ENCODE results near the gene ZFAND3. TPM values are rescaled to one million over a fixed set of nuclear protein-coding genes. Genes with fewer than 3 reads are reported as not detected.

Gene ZFAND3
- polyA plus RNA-seq (2012; rRNA removed): 12.9 and 16.7 TPM in 2 replicates
- 19.1 and 20.1 TPM in 2 replicates for polyA plus RNA-seq (2012; cell fraction: cytosol; rRNA removed)
- 13.1 and 17.5 TPM in 2 replicates for polyA plus RNA-seq (2012; cell fraction: nucleus; rRNA removed)

- Histone ChIP-seq H3K4me2 (peak within 1 kb of the TSS; percentile 89), H3K27me3 (ENCODE audit: insufficient read depth) (no peaks in the 10 kb centered on the region), H3K9me2 (no peaks in the 10 kb centered on the region), H2AFZ (ENCODE audit: low read depth) (peak within 1 kb of the TSS; percentile 75), H3K9ac (peak within 1 kb of the TSS; percentile 94), H4K20me1 (ENCODE audit: insufficient read depth) (peaks cover 40% of the 10 kb centered on the region), H3K9me3 (no peaks in the 10 kb centered on the region), H3F3A (replicated peaks; ENCODE audit: insufficient read depth) (no peaks in the 10 kb centered on the region), H3K4me3 (ENCODE audit: low read depth in 2 of 2, low read length in 1 of 2) (peak within 1 kb of the TSS; percentile 87 to 89), H3K4me1 (ENCODE audit: control insufficient read depth in 1 of 2, insufficient read depth in 2 of 2, low read depth in 1 of 2, low read length in 1 of 2) (peaks cover 24 to 27% of the 10 kb centered on the region in 2 experiments), H3K79me2 (ENCODE audit: insufficient read depth) (peaks cover 43% of the 10 kb centered on the region), H3K27ac (ENCODE audit: low read depth in 2 of 2, low read length in 1 of 2) (peak within 1 kb of the TSS; percentile 96 to 98), H3K36me3 (replicated peaks in 1 of 2; ENCODE audit: control insufficient read depth in 1 of 2, insufficient read depth in 2 of 2, low read length in 1 of 2) (peaks cover 2 to 5% of the 10 kb centered on the region in 2 experiments)
- TF ChIP-seq JUND (IDR thresholded peaks at IDR 0.05) (peak; percentile 1; the same call in 1 of the 2 replicates), MXI1 (IDR thresholded peaks at IDR 0.05; ENCODE audit: low read depth, low read length) (peak; percentile 37; the same call in 1 of the 2 replicates), RCOR1 (IDR thresholded peaks at IDR 0.05; ENCODE audit: low read length) (no peak), MAX (IDR thresholded peaks at IDR 0.05; ENCODE audit: low read depth) (peak; percentile 32; the same call in 1 of the 2 replicates), IRF3 (IDR thresholded peaks at IDR 0.05; ENCODE audit: low read depth, low read length) (no peak), EP300 (IDR thresholded peaks at IDR 0.05; ENCODE audit: borderline replicate concordance in 1 of 2, low read depth in 1 of 2, low read length in 1 of 2) (peak in 1 of 2 experiments; percentile 27; a peak in 1 of 4 replicates), SMC3 (IDR thresholded peaks at IDR 0.05; ENCODE audit: low read depth, low read length) (no peak), REST (IDR thresholded peaks at IDR 0.05; ENCODE audit: low read depth, low read length) (no peak), TEAD4 (IDR thresholded peaks at IDR 0.05; ENCODE audit: borderline replicate concordance, insufficient read depth) (no peak), YY1 (IDR thresholded peaks at IDR 0.05; ENCODE audit: low read depth) (peak; percentile 83), TAF1 (IDR thresholded peaks at IDR 0.05; ENCODE audit: borderline replicate concordance, low read depth, low read length) (no peak), FOXJ3 (CRISPR knock-in tag; IDR thresholded peaks at IDR 0.05) (no peak), PBX3 (IDR thresholded peaks at IDR 0.05) (peak; percentile 57), NRF1 (IDR thresholded peaks at IDR 0.05; ENCODE audit: low read depth, low read length) (no peak), TCF12 (IDR thresholded peaks at IDR 0.05) (no peak), POLR2AphosphoS5 (IDR thresholded peaks at IDR 0.05; ENCODE audit: low read depth, low read length) (peak; percentile 47; the same call in 1 of the 2 replicates)
- TF ChIP-seq, protein P1, sequence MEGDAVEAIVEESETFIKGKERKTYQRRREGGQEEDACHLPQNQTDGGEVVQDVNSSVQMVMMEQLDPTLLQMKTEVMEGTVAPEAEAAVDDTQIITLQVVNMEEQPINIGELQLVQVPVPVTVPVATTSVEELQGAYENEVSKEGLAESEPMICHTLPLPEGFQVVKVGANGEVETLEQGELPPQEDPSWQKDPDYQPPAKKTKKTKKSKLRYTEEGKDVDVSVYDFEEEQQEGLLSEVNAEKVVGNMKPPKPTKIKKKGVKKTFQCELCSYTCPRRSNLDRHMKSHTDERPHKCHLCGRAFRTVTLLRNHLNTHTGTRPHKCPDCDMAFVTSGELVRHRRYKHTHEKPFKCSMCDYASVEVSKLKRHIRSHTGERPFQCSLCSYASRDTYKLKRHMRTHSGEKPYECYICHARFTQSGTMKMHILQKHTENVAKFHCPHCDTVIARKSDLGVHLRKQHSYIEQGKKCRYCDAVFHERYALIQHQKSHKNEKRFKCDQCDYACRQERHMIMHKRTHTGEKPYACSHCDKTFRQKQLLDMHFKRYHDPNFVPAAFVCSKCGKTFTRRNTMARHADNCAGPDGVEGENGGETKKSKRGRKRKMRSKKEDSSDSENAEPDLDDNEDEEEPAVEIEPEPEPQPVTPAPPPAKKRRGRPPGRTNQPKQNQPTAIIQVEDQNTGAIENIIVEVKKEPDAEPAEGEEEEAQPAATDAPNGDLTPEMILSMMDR (IDR thresholded peaks at IDR 0.05): no peak
- TF ChIP-seq, protein P2, sequence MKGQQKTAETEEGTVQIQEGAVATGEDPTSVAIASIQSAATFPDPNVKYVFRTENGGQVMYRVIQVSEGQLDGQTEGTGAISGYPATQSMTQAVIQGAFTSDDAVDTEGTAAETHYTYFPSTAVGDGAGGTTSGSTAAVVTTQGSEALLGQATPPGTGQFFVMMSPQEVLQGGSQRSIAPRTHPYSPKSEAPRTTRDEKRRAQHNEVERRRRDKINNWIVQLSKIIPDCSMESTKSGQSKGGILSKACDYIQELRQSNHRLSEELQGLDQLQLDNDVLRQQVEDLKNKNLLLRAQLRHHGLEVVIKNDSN (IDR thresholded peaks at IDR 0.05; ENCODE audit: borderline replicate concordance, low read depth): peak; percentile 52
- peak; percentile 96 for DNase-seq
- POLR2A ChIA-PET: interaction anchor here (0.6 to 3.0 kb wide), 9 partner anchors 11 to 752 kb away, joined by 3 to 16 read pairs (median 3); no protein-coding TSS in a partner anchor
- whole genome bisulfite sequencing (ENCODE audit: low lambda C conversion rate): under 1% methylated on average over 17 of the region's 64 CpGs
- CTCF ChIA-PET: interaction anchor here (1.0 to 2.9 kb wide), 7 partner anchors 11 to 114 kb away, joined by 3 to 12 read pairs (median 5); no protein-coding TSS in a partner anchor
Measured at GRCh38 chr6:37819177-37819801, at the start of gene ZFAND3. Gene ZFAND3, plus strand, starts transcription at chr6:37819727. Its CDS starts 219 bp downstream, at chr6:37819946.

All from SK-N-SH (cell line).